ENCODE results near the gene NUP85.

NUP85 gene

DNA sequence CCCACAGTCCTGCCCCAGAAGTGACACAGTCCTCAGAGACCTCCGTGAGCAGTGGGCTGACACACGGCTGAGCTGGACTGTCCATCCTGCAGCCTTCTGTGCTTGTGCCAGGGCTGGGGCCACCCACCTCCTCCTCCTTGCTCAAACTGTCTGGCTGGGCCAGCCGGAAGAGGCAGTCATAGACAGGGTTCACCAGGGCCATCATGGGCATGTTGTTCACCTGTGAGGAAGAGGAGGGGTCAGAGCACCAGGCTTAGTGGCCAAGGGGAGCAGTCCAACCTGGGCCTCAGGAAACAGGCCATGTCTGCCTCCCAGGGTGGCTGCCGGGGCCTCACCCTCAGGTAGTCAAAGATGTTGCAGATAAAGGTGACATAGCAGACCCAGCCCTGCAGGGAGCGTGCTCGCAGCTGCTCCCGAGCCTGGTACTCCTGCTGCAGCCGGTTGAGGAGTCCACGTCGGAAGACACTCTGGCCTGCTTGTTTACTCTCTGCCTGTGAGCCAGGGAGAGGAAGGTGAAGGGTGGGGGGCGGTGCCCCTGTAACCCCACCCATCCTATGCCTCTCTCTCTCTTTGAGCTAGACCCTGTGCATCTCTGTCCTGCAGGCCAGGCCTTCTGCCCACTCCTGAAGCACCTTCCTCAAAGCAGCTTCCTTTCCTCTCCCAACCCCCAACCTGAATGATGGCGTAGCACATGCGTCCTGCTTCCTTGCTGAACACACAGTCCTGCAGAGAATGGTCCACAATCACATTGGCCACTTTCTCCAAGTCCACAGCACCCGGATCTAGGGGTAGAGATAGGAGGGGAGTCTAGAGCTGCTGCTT lies 62.1 kb downstream of the NUP85 start:
- DNase-seq (ENCODE audit: low read depth), result peak; percentile 45

DNA sequence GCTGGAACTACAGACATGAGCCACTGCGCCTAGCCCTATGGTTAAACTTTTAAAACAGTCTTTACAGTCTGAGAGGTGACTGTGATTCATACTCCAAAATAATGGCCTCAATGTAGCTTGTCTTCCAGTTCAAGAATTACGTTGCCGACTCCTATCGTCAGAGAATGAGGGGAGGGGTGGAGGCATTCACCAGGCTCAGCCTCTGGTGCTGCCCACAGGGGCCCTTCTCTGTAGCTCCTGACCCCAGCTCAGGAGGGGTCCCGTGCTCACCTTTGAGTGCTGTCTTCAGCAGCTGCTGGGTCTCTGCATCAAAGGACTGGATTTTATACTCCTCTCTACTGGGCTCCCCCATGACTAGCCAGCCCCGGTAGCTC lies 64.4 kb downstream of the NUP85 start:
- no peak for DNase-seq (ENCODE audit: low read depth)

GRCh38 chr17:75270218-75270965 lies 64.9 kb downstream of the NUP85 start:
- peak; percentile 83 for DNase-seq (ENCODE audit: low read depth)

DNA sequence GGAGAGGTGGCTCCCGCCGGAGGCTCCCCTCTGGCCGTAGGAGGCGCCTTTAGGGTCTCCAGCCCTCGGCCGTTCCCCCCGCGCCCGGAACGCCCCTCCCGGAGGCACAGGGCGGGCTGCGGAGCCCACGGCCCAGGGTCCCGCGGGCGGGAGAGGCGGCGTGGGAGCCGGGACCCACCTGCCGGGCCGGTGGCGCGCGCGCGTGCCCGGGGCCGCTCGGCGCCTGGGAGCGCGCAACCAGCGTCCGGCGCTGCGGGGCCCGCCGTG lies 65.4 kb downstream of the NUP85 start, which contains the start of gene MIF4GD:
TSS of gene MIF4GD (minus strand) at position 266 of the 267 bp plus-strand sequence. CDS start 1,036 bp downstream, outside the sequence.
- DNase-seq (ENCODE audit: low read depth), result no peak

DNA sequence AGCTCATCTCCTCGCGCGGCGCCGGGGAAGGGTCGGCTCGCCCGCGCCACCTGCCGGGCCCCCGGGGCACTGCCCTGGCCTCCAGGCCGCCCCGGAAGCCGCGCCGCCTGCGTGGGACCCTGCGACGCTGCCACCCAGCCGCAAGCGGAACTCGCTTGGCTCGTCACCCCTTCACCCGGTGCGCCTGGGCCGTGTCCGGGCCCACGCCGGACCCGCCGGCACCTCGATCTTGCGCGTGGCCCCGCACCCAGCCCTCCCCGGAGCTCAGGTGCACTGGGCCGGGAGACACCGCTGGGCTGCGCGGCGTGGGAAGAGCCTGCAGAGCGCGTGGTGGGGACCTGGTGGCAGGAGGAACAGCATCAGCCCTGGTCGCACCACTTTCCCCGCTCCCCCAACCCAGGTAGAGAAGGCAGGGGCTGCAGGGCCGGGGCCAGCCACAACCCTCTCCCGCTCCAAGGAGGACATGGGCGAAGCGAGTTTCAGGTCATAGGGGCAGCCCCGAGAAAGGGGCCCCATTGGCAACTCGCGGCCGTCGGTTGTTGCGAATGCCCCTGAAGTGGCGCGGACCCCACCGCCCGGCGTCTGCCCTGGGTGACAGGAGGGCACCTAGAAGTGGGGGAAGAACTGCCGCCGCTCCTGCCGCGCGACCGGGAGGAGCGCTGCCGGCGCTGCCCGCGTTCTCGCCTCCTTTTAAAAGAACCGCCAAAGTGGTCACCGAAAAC lies 65.9 kb downstream of the NUP85 start:
- DNase-seq (ENCODE audit: low read depth), result peak; percentile 86

DNA sequence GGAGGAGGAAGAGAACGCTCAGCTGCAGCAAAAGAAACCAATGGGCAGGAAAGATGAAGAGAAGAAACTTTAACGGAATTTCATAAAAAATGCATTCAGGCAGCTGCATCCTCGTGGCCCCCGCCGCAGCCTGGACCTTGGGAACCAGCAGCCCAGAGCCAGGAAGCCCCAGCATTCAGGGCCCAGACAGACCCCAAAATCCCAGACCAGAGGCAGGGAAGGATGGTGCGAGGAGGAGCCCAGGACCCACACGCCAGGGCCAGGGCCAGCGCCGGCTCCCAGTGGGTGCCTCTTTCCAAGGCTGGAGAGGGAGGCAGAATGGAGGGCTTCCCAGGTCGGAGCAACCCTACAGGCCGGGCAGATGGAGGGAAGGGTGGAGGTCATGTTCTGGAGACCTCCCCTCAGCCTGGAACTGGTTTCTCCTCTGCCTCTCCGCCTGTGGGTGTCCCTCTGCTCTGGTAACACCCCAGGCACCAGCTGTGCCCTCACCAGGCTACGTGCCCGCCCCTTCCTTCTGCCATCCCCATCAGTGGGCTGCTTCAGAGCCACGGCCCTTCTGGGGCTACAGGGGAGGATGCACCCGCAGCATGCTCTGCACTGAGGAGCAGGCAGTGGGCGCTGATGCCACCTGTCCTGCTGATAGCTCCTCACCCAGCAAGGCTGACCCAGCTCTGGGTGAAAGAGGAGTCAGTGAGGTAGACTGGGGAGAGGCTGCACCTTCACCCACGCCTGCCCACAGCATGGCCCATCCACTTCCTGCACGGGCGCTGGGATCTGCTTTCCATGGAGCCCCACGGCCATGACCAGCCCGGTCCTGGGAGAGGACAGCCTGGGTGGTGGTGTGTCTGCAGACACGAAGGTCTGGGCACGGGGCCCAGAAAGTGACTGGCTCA lies 66.7 kb downstream of the NUP85 start:
- DNase-seq (ENCODE audit: low read depth), result peak; percentile 42

DNA sequence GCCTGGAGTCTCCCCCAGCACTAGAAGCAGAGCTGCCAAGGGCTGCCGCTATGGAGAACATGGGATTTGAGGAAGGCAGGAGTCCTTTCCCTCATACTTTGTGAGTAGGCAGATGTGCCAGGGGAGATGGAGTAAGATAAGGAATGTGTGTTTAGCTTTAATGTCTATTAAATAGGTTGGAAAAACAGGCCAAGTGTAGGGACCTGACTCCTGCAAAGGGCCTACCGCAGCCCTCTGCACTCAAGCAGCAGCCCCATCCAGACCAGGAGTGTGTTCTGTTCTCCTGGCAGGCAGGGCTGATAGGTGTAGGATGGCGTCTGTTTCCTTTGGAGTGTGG lies 67.3 kb downstream of the NUP85 start:
- DNase-seq (ENCODE audit: low read depth), result no peak

DNA sequence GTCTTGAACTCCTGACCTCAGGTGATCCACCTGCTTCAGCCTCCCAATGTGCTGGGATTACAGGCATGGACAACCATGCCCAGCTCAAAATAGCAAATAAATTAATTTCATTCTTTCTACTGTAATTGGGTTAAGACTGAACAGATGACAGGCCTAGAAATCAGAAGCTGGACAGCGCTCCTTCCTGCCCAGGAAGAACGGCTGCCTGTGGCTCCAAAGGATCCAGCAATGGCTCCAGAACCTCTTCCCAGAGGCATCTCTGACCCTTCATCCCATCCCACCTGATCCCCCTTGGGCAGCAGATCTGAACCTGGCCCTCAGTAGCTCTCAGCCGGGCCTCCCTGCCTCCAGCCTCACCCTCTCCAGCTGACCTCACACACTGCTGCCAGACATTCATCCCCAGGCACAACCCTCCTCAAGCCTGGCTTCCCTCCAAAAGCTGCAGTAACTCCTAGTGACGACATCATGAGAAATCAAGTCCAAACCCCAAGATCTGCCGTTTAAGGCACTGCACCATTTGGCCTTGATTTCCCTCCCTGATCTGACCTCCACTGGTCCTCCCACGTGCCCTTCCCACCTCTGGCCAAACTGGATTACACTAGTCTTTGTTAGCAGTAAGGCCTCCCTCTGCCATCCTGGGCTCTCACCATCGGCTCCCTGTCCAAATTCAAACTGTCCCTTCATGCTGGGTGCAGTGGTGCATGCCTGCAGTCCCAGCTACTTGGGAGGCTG lies 68.7 kb downstream of the NUP85 start:
- peak; percentile 91 for DNase-seq (ENCODE audit: low read depth)

GRCh38 chr17:75277664-75278071 lies 72.2 kb downstream of the NUP85 start:
- DNase-seq (ENCODE audit: low read depth), result peak; percentile 21

DNA sequence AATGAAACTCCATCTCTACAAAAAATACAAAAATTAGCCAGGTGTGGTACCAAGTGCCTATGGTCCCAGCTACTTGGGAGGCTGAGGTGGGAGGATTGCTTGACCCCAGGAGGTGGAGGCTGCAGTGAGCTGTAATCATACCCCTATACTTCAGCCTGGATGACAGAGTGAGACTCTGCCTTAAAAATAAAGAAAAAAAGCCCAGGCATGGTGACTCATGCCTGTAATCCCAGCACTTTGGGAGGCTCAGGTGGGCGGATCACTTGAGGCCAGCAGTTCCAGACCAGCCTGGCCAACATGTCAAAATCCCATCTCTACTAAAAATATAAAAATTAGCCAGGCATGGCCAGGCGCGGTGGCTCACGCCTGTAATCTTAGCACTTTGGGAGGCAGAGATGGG lies 74.7 kb downstream of the NUP85 start:
- peak; percentile 24 for DNase-seq (ENCODE audit: low read depth)

DNA sequence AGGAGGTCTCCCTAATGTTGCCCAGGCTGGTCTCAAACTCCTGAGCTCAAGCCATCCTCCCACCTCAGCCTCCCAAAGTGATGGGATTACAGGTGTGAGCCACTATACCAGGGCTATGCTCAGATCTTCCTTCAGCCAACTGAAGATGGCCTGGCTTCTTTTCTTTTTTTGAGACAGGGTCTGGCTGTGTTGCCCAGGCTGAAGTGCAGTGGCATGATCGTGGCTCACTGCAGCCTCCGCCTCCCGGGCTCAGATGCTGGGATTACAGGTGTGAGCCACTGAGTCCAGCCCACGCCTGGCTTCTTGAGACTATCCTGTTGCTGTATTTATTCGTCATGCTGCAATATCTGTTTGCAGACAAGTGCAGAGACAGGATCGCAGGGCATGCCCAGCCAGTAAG lies 79.6 kb downstream of the NUP85 start:
- DNase-seq (ENCODE audit: low read depth), result no peak

Measured in ELR (cell line).